Progenitor cell of endocrine pancreas (in vitro differentiated cells): Measurements from ENCODE around the gene ATP2C1. TPM values are rescaled to one million over a fixed set of nuclear protein-coding genes. Genes with fewer than 3 reads are reported as not detected.

Source experiments
- DNase-seq: peaks from one replicate; pipeline ENCODE4 v3.0.0; 2021; ENCODE audit warnings: low spot score; ENCODE audit not compliant: unreplicated experiment
- H3K27ac Mint-ChIP-seq: 2 replicates; pipeline ENCODE4 v1.8.0; 2021; ENCODE audit warnings: mild to moderate bottlenecking, moderate library complexity, mixed read lengths
- H3K27me3 Mint-ChIP-seq: 2 replicates; pipeline ENCODE4 v1.8.0; 2021; ENCODE audit warnings: mixed read lengths
- H3K36me3 Mint-ChIP-seq: 2 replicates; pipeline ENCODE4 v1.8.0; 2022; ENCODE audit warnings: mixed read lengths; ENCODE audit not compliant: insufficient read depth
- H3K4me1 Mint-ChIP-seq: 2 replicates; pipeline ENCODE4 v1.8.0; 2021; ENCODE audit warnings: low read depth, mixed read lengths
- H3K4me3 Mint-ChIP-seq: 2 replicates; pipeline ENCODE4 v1.8.0; 2021; ENCODE audit warnings: low read depth, mild to moderate bottlenecking, moderate library complexity, mixed read lengths
- H3K9me3 Mint-ChIP-seq: 2 replicates; pipeline ENCODE4 v1.8.0; 2021; ENCODE audit warnings: low read depth, mixed read lengths
- total RNA-seq: library from RNA; stranded (reverse); gene quantifications from 2 replicates; pipeline ENCODE4 v1.2.1, GENCODE V29; 2021
- TF ChIP-seq, protein P1 (sequence below): fragments of 200-600 bp; sonication (generic); IDR thresholded peaks from one replicate; pipeline ENCODE4 v1.5.0; 2021; ENCODE audit warnings: antibody characterized with exemption, mild to moderate bottlenecking; ENCODE audit not compliant: unreplicated experiment

The ATP2C1 gene
- total RNA-seq, 1 donor from 2014 or later, result 83.5 TPM

- Mint-ChIP-seq H3K27ac (no peak overlapping the region), H3K4me3 (no peak overlapping the region), H3K9me3 (no peaks in the 10 kb centered on the region), H3K27me3 (no peaks in the 10 kb centered on the region), H3K4me1 (peaks cover 21% of the 10 kb centered on the region), H3K36me3 (peaks cover 27% of the 10 kb centered on the region)
- TF ChIP-seq, protein P1, sequence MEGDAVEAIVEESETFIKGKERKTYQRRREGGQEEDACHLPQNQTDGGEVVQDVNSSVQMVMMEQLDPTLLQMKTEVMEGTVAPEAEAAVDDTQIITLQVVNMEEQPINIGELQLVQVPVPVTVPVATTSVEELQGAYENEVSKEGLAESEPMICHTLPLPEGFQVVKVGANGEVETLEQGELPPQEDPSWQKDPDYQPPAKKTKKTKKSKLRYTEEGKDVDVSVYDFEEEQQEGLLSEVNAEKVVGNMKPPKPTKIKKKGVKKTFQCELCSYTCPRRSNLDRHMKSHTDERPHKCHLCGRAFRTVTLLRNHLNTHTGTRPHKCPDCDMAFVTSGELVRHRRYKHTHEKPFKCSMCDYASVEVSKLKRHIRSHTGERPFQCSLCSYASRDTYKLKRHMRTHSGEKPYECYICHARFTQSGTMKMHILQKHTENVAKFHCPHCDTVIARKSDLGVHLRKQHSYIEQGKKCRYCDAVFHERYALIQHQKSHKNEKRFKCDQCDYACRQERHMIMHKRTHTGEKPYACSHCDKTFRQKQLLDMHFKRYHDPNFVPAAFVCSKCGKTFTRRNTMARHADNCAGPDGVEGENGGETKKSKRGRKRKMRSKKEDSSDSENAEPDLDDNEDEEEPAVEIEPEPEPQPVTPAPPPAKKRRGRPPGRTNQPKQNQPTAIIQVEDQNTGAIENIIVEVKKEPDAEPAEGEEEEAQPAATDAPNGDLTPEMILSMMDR, result no peak
- DNase-seq, result no peak
Measured at GRCh38 chr3:130960139-130960795, 66.4 kb downstream of the ATP2C1 start.

GRCh38 chr3:130961458-130961857 lies 67.6 kb downstream of the ATP2C1 start:
- Mint-ChIP-seq H3K4me3 (no peak overlapping the region), H3K36me3 (peaks cover 30% of the 10 kb centered on the region), H3K4me1 (peaks cover 15% of the 10 kb centered on the region), H3K9me3 (no peaks in the 10 kb centered on the region), H3K27me3 (no peaks in the 10 kb centered on the region), H3K27ac (no peak overlapping the region)
- DNase-seq, result no peak
- TF ChIP-seq, protein P1, result no peak

DNA sequence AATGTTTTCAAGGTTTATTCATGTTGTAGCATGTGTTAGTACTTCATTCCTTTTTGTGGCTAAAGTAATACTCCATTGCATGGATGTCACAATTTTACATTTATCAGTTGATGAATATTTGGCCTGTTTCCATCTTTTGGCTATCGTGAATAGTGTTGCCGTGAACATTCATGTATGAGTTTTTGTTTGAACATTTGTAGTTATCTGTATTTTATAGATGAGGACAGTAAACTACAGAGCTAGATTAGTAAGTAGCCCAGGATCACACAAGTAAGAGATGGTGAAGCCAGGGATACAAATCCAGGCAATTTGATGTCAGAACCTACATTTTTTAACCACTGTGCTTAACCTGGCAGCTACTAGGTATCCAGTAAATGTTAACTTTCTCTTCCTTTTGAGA lies 69.6 kb downstream of the ATP2C1 start:
- Mint-ChIP-seq H3K27me3 (no peaks in the 10 kb centered on the region), H3K4me1 (peaks cover 10% of the 10 kb centered on the region), H3K9me3 (no peaks in the 10 kb centered on the region), H3K36me3 (peaks cover 32% of the 10 kb centered on the region), H3K27ac (no peak overlapping the region), H3K4me3 (no peak overlapping the region)
- no peak for DNase-seq
- TF ChIP-seq, protein P1, result no peak

GRCh38 chr3:130963878-130964277 lies 70.0 kb downstream of the ATP2C1 start:
- Mint-ChIP-seq H3K4me3 (no peak overlapping the region), H3K4me1 (peaks cover 8% of the 10 kb centered on the region), H3K27ac (no peak overlapping the region), H3K27me3 (no peaks in the 10 kb centered on the region), H3K36me3 (peaks cover 32% of the 10 kb centered on the region), H3K9me3 (no peaks in the 10 kb centered on the region)
- DNase-seq, result no peak
- TF ChIP-seq, protein P1, result no peak

DNA sequence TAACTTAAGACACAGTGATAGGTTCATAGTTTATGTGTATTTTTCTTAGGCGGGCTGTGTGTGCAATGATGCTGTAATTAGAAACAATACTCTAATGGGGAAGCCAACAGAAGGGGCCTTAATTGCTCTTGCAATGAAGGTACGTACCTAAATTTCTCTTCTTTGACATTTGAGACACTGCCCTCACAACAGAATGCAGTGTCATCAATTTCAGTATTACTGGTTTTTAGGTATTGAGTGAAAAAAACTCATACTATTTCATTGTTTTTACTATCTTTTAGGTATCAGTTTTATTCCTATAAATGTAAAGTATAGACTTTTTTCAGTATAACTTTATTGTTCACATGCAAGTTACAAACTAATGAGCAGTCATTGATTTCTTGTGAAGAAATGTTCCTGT lies 73.4 kb downstream of the ATP2C1 start:
- H3K27ac Mint-ChIP-seq, result no peak overlapping the region
- peaks cover 28% of the 10 kb centered on the region for H3K36me3 Mint-ChIP-seq
- no peak overlapping the region for H3K4me3 Mint-ChIP-seq
- DNase-seq, result no peak
- peaks cover 5% of the 10 kb centered on the region for H3K4me1 Mint-ChIP-seq
- H3K9me3 Mint-ChIP-seq, result no peaks in the 10 kb centered on the region
- TF ChIP-seq, protein P1, result no peak
- no peaks in the 10 kb centered on the region for H3K27me3 Mint-ChIP-seq
